NCI-H345 (cell line): ENCODE results near the gene TNFRSF11A.

ENCODE experiments used
- DNase-seq: peaks from one replicate; lab custom pipeline; 2025; lab: John Stamatoyannopoulos, UW

Gene TNFRSF11A

DNA sequence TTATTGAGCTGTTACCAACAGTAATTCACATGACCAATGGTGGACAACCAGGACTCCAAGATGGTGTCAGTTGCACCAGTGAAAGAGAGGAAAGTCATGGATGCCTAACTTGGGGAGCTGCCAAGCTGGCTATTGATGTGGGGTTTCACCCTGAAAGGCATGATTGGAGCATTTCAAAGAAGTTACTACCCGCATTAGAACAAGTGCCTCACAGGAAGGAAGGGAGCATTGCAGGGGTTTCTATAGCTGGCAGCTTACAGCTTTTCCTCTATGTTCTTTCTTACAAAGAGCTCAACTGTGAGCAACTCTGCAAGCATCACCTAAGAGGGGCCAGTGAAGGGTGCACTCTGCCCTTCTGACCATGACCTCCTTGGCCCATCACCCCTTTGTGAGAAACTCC, 93.1 kb downstream of the TNFRSF11A start:
- DNase-seq: no peak

DNA sequence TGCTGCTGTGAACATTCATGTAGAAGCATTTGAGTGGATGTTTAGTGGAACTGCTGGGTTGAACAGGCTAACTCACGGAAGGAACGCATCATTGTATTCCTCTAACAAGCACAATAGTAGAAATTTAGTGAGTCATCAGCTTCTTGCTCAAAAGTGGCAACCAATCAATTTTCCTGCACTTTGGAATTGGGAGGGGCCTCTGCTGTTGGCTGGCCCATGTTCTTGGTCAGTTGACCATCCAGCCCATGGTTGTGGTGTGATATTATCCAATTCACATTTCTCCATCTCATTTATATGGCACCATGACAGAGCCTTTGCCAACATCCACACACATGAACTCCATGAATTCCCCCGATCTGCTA, 95.0 kb downstream of the TNFRSF11A start:
- DNase-seq: no peak

DNA sequence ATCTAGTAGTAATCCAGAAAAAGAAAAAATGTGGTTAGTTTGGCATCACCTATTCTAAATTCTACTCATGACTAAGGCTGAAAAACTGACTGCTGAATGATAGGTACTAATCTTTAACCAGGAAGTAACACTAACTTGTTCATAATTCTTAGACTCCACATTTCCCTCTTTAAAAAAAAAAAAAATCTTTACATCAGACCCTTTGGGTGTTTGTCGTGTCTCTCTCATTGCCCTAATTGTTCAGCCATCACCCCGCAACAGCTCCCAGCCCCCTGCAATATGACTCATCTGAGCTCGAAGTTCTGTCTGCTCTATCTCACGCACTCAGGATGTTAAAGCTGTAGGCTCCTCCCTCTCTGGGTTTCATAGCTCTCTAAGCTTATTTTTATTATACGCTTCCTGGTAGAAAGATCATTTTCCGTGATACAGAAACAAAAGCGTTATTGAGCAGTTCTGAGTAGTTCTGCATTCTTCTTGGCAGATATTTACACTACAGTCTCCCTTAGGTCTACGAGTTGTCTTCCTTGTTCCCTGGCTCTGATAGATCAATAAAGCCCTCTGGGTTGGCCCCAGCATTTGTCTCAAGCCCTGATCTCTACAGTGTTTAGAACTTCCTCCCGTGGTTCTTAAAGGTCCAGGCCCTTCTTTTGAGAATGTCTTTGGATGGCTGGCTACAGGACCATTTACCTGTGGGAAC, 95.6 kb downstream of the TNFRSF11A start:
- DNase-seq: no peak

DNA sequence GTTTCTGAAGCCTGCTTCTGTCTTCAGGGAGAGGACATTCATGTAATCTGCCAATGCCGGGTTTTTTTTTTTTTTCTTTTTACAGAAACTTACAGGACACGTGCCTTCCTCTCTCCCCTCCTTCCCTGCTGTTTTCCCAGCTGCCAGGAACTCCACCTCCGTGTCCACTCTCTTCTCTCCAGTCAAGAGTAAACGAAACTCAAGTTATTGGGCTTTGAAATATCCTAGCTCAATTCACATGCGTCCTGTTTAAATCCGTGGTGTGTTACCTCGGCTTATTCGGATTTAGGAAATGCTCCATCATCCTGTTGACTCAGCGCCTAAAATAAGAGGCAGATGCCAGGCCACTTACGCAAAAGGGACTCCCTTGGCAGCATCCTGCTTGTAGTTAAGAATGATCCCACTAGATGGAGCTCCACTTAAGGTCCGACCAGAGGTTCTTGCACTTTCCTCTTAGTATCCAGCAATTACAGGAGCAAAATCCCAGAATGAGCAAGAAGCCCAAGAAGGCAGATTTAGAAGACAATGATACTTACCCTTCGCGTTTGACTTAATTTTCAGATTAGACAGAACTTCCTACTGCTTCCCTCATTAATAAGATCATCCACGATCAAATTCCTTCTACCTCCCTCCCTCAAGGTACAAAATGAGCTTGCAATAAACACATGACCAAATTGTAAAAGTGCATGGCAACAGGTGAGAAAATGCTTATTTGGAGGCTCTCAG, 100.5 kb downstream of the TNFRSF11A start:
- DNase-seq: peak; percentile 91

DNA sequence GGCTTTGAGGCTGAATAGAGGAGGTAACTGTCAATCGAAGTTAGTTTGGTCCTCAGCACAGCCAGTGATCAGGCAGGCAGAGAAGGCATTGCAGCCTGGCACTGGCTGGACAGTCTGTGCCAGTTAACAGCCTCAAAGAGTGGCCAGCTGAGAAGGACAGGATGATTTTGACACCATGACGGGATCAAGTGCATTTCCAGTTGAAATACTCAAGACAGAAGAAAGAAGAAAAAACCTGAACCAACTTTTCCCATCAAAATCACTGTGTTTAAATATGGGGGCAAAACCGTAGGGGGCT, 101.0 kb downstream of the TNFRSF11A start:
- DNase-seq: no peak

DNA sequence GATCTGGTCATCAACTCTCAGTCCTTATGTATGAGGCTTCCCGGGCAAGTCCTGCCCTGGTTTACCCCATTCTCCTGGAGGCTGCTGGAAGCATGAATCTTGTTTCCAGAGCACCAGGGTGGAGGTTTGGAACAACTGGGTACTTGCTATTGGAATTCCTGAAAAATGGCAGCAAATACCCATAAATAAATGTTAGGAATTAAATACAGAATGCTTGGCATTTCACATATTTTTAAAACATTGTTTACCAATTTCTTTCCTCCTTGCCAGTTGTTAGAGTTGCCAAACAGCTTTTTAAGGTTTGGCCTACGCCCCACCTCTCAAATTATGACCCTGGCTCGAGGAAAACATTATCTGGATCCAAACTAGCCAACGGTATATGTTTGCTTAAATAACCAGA, 107.1 kb downstream of the TNFRSF11A start:
- DNase-seq: no peak

DNA sequence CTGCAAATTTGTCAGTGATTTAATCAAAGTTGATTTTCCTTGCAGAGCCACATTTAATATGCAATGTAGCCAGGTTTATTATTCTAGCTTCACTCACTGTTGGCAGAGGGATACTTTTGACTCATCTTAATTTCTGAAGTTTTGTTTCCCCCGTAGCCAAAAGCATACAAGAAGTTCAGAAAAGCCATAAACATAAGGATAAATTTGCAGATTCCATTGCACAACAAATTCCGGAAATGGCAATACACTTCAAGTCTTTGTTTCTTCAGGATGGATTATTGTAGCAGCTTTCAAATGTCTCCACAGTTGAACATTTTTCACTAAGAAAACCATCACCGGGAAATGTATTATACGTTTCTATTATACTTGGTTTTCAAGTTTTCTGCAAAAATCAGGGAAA, 109.7 kb downstream of the TNFRSF11A start:
- no peak for DNase-seq

DNA sequence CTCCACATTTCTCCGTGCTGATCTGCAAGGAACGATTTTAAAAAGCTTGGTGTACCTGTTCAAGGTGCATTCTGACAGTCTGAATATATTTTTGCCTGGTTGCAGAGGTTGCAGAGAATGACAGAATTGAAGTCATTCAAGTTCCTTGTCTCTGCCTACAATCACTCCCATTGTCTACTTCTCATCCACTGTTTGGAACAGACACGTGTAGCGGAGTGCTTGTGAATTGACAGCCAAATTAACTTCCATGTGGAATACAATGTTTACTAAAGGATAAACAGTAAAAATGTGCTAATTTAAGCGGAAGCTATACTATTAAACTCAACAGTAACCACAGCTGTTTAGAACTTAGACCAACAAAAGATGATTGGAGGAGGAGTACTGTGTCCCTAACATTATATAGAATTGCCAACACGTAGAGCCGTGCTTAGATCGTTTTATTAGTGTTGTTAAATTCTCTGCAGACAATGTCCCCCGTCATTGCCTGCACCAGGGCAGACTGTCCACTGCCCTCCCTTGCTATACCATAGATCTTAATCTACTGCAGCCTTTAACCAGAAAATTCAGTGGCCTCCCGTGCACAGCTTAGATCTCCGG, 110.4 kb downstream of the TNFRSF11A start:
- no peak for DNase-seq

DNA sequence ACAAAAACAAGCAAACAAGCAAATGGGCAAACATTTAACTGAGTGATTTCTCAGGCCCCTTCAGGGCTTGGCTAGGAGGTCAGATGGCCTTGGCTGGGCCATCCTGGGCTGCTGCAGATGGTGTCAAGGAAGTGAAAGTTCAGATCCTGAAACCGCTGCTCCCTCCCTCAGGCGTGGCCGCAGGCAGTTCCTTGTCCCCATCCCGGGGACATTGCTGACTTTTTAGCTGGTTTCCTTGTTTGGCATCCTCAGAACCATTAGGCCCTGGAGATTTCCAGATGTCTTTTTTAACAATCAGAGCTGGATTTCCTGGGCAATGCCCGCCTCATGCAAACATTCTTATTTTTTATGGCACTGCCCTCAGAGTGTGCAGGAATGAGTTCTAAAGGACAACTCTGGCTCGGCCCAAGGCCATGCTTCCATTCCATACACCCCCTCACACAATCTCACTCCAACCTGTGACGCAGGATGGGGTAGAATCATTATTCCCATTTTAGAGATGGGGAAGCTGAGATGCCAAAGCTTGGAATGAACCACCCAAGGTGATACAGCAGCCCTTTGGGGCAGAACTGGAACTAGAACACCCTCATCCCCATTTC, 111.6 kb downstream of the TNFRSF11A start:
- no peak for DNase-seq

DNA sequence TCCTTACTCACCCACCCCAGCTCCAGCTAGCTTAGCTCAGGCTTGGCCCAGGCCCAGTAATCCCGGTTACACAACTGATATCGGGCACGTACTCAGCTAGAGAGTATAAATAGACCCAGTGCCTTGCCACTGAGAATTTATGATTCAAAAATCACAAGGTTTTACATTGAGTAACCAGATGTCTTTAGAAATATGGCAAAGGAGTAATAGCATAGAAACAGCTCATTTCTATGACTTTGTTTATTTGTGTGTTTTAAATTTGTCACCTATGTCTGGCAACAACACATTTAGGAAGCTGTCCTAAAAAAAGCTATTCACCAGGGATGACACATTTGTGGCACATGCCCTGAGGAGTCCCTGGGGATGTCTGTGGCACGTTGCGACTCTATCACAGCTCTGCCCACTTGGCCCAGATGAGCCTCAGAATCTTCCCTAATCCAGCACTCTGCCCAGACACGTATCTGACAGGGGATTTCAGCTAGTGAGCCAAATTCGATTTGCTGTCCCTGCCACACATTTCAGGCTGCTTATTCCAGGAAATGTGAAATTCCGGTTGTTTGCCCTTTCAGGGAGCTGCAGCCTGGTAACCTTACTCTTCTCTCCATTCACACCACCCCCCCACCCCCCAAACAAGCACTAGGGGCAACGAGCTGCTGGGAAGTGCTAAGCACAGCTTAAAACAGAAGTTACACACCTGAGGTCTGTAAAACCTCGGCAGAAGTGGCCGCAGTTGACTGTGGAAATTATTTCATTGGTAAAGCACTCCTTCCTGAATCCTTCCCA, 112.3 kb downstream of the TNFRSF11A start:
- DNase-seq: no peak

DNA sequence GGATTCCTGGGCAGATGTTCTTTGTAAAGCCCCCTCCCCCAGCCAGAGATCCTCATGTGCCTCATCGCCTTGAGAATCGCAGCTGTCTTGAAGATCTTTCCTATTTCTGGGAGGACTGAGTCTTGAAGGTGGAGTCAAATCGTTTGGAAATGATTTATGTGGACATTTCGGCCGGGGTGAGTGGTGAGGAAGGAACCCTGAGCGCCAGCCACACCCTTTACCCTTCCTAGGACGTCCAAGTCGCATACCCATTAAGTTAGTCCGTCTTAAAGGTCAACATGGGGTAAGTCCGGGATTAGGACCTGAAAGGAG, 112.9 kb downstream of the TNFRSF11A start:
- no peak for DNase-seq

DNA sequence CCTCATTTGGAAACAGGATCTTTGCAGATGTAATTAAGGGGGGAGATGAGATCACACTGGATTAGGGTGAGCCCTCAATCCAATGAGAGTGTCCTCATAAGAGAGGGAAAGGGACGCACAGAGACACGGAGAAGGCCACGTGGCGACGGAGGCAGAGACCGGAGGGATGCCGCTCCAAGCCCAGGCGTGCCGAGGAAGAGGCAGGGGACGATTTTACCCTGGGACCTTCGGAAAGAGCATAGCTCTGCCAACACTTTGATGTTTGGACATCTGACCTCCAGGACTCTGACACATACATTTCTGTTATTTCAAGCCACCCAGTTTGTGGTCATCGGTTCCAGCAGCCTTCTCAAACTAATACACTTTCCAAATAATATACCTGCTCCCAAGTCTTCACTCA, 113.3 kb downstream of the TNFRSF11A start:
- no peak for DNase-seq

DNA sequence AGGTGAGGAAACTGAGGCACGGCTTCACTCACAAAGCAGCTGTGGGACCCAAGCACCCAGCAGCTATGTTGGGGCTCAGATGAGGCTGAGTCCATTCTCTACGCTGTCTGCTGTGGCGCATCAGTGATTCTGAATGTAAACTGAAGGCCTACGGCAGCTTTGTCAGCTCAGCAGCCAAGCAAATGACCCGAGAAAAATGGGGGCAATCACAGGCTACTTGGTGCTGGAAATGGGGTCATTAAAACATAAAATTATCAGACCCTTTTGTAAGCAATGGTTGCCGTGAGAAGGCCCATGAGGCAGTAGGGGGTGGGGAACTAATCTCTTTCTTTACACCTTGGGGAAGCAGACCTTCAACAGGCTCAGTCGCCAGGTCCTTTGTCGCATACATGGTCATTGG, 113.8 kb downstream of the TNFRSF11A start:
- DNase-seq: no peak
